GM21390 (cell line): ENCODE measurements around the gene UTP4.
"Not testable (repeated sequence)": the region's sequence is repeated elsewhere in the genome, so short reads cannot be mapped to it uniquely, and the experiment has no call there.

Experiments used
- ATAC-seq: cut with Tn5 transposase; IDR thresholded peaks from one replicate; pipeline ENCODE4 v1.9.1; 2021; ENCODE audit not compliant: unreplicated experiment

The UTP4 gene

GRCh38 chr16:69127966-69128510 lies 4.4 kb upstream of the UTP4 start:
- no peak for ATAC-seq

GRCh38 chr16:69130461-69130860 lies 2.0 kb upstream of the UTP4 start:
- ATAC-seq = no peak

GRCh38 chr16:69131167-69131838 lies 1.1 kb upstream of the UTP4 start:
- ATAC-seq = no peak

- ATAC-seq = peak; percentile 41
These were observed 518 bp upstream of the UTP4 start for GRCh38 chr16:69131839-69132423.

GRCh38 chr16:69133373-69133954 lies 1.0 kb downstream of the UTP4 start:
- no peak for ATAC-seq

GRCh38 chr16:69138608-69139007 lies 6.2 kb downstream of the UTP4 start:
- no peak for ATAC-seq

- not testable (repeated sequence) for ATAC-seq
These were observed 7.0 kb downstream of the UTP4 start for GRCh38 chr16:69139464-69139863.

- ATAC-seq = no peak
These were observed 8.6 kb downstream of the UTP4 start for GRCh38 chr16:69141014-69141413.

GRCh38 chr16:69141936-69142335 lies 9.5 kb downstream of the UTP4 start:
- ATAC-seq = no peak

GRCh38 chr16:69143116-69143515 lies 10.7 kb downstream of the UTP4 start:
- no peak for ATAC-seq

- ATAC-seq = no peak
These were observed 13.2 kb downstream of the UTP4 start for GRCh38 chr16:69145658-69146057.

GRCh38 chr16:69149621-69150020 lies 17.2 kb downstream of the UTP4 start:
- not testable (repeated sequence) for ATAC-seq

GRCh38 chr16:69150146-69150865 lies 17.9 kb downstream of the UTP4 start:
- ATAC-seq = no peak

GRCh38 chr16:69157196-69157595 lies 24.7 kb downstream of the UTP4 start:
- no peak for ATAC-seq

- ATAC-seq = no peak
These were observed 27.7 kb downstream of the UTP4 start for GRCh38 chr16:69160192-69160591.

GRCh38 chr16:69165584-69165983 lies 33.1 kb downstream of the UTP4 start:
- no peak for ATAC-seq

- ATAC-seq = no peak
These were observed 33.9 kb downstream of the UTP4 start for GRCh38 chr16:69166221-69166833.

- ATAC-seq = no peak
These were observed 34.8 kb downstream of the UTP4 start for GRCh38 chr16:69166946-69167930.

- ATAC-seq = no peak
These were observed 36.6 kb downstream of the UTP4 start for GRCh38 chr16:69169051-69169450.
